HepG2 (cell line): ENCODE data around the gene GLI3.

Experiments
- ATF2 ChIP-seq: sonication (generic); formaldehyde crosslinking; IDR thresholded peaks from 2 replicates; pipeline ENCODE4 v1.4.0; 2020; ENCODE audit warnings: missing genetic modification reagents
- CREM ChIP-seq, 2 experiments: sonication (generic) in 1 of 2; formaldehyde crosslinking in 1 of 2; IDR thresholded peaks; 2 replicates each; pipeline versions ENCODE4 v1.4.0 to v1.6.1; 2016 to 2020; ENCODE audit warnings: antibody characterized with exemption in 1 of 2, mild to moderate bottlenecking in 1 of 2, missing genetic modification reagents in 1 of 2
- CTCF ChIP-seq: sonication (generic); formaldehyde crosslinking; IDR thresholded peaks from 2 replicates; pipeline ENCODE4 v1.5.0; 2020; ENCODE audit warnings: mild to moderate bottlenecking, missing genetic modification reagents, moderate library complexity
- ETV6 ChIP-seq: sonication (generic); formaldehyde crosslinking; conservative IDR thresholded peaks from 2 replicates; pipeline ENCODE4 v1.4.0; 2020; ENCODE audit warnings: missing genetic modification reagents
- GABPA ChIP-seq, 2 experiments: IDR thresholded peaks; 2 replicates each; pipeline ENCODE4 v1.6.1; 2011 to 2016; ENCODE audit warnings: low read depth in 2 of 2, low read length in 1 of 2, missing biosample characterization in 1 of 2, missing genetic modification characterization in 1 of 2
- IRF9 ChIP-seq: sonication (generic); formaldehyde crosslinking; IDR thresholded peaks from 2 replicates; pipeline ENCODE4 v1.8.0; 2022; ENCODE audit warnings: missing genetic modification reagents, mild to moderate bottlenecking, borderline replicate concordance
- ISX ChIP-seq: sonication (generic); formaldehyde crosslinking; conservative IDR thresholded peaks from 2 replicates; pipeline ENCODE4 v1.5.0; 2020; ENCODE audit warnings: missing genetic modification reagents
- MTA1 ChIP-seq: sonication (generic); formaldehyde crosslinking; IDR thresholded peaks from 2 replicates; pipeline ENCODE4 v1.4.0; 2020; ENCODE audit warnings: missing genetic modification reagents, mild to moderate bottlenecking, borderline replicate concordance
- PITX1 ChIP-seq: sonication (generic); formaldehyde crosslinking; IDR thresholded peaks from 2 replicates; pipeline ENCODE4 v1.5.1; 2020; ENCODE audit warnings: mild to moderate bottlenecking, missing genetic modification reagents
- POLR2AphosphoS5 ChIP-seq: IDR thresholded peaks from 2 replicates; pipeline ENCODE4 v1.6.1; 2012; ENCODE audit warnings: low read depth, low read length
- RFX3 ChIP-seq: IDR thresholded peaks from 2 replicates; pipeline ENCODE4 v1.6.1; 2016; ENCODE audit warnings: missing biosample characterization, missing genetic modification reagents
- STAT5B ChIP-seq: sonication (generic); formaldehyde crosslinking; IDR thresholded peaks from 2 replicates; pipeline ENCODE4 v1.4.0; 2020; ENCODE audit warnings: missing genetic modification reagents
- ZSCAN9 ChIP-seq: IDR thresholded peaks from 2 replicates; pipeline ENCODE4 v1.6.1; 2016; ENCODE audit warnings: borderline replicate concordance

- TF ChIP-seq IRF9 (CRISPR knock-in tag) (no peak), CTCF (CRISPR knock-in tag) (no peak), ISX (CRISPR knock-in tag) (no peak), GABPA (IDR thresholded peaks at IDR 0.05; ENCODE audit: low read depth, low read length) (no peak), GABPA (CRISPR knock-in tag; IDR thresholded peaks at IDR 0.05; ENCODE audit: low read depth) (no peak), ETV6 (CRISPR knock-in tag) (no peak), PITX1 (CRISPR knock-in tag) (no peak), ATF2 (CRISPR knock-in tag) (no peak), MTA1 (no peak), POLR2AphosphoS5 (no peak), ZSCAN9 (no peak), RFX3 (CRISPR knock-in tag) (no peak), CREM (IDR thresholded peaks at IDR 0.05) (no peak), CREM (CRISPR knock-in tag; IDR thresholded peaks at IDR 0.05) (no peak), STAT5B (no peak)
Observed at GRCh38 chr7:42085531-42085930, 151.5 kb downstream of the GLI3 start.
